Neural progenitor cell (in vitro differentiated cells): ENCODE measurements around the gene RTN4RL2. TPM values are rescaled to one million over a fixed set of nuclear protein-coding genes. Genes with fewer than 3 reads are reported as not detected.

Source experiments
- DNase-seq: peaks from one replicate; pipeline ENCODE4 v3.0.0-alpha.2; 2016; ENCODE audit warnings: low spot score
- H2AFZ ChIP-seq: fragments of 200-600 bp; sonication (generic); replicated peaks from 2 replicates; pipeline ENCODE4 v1.6.1; 2016; ENCODE audit warnings: antibody characterized with exemption
- H3F3A ChIP-seq: fragments of 200-600 bp; sonication (generic); 2 replicates; pipeline ENCODE4 v1.6.1; 2016; ENCODE audit warnings: antibody characterized with exemption, low read depth
- H3K27ac ChIP-seq: fragments of 200-600 bp; sonication (generic); 2 replicates; pipeline ENCODE4 v1.5.1; 2016; ENCODE audit warnings: mild to moderate bottlenecking
- H3K27me3 ChIP-seq: fragments of 200-600 bp; sonication (generic); 2 replicates; pipeline ENCODE4 v1.6.1; 2016; ENCODE audit warnings: mild to moderate bottlenecking, moderate library complexity
- H3K36me3 ChIP-seq: fragments of 200-600 bp; sonication (generic); 2 replicates; pipeline ENCODE4 v1.5.1; 2016
- H3K4me1 ChIP-seq: fragments of 200-600 bp; sonication (generic); 2 replicates; pipeline ENCODE4 v1.6.1; 2016; ENCODE audit warnings: mixed run types
- H3K4me2 ChIP-seq: fragments of 200-600 bp; sonication (generic); 2 replicates; pipeline ENCODE4 v1.6.1; 2016
- H3K4me3 ChIP-seq: fragments of 200-600 bp; sonication (generic); 2 replicates; pipeline ENCODE4 v1.5.1; 2016
- H3K79me2 ChIP-seq: fragments of 200-600 bp; sonication (generic); 2 replicates; pipeline ENCODE4 v1.6.1; 2016; ENCODE audit warnings: low read depth
- H3K9ac ChIP-seq: fragments of 200-600 bp; sonication (generic); 2 replicates; pipeline ENCODE4 v1.6.1; 2016
- H3K9me3 ChIP-seq: fragments of 200-600 bp; sonication (generic); 2 replicates; pipeline ENCODE4 v1.5.1; 2016; ENCODE audit warnings: low read depth
- H4K20me1 ChIP-seq: fragments of 200-600 bp; sonication (generic); 2 replicates; pipeline ENCODE4 v1.6.1; 2016; ENCODE audit warnings: low read depth
- H3K27ac Mint-ChIP-seq: 3 replicates; pipeline ENCODE4 v1.8.0; 2021; ENCODE audit warnings: mixed read lengths
- H3K27me3 Mint-ChIP-seq: 2 replicates; pipeline ENCODE4 v1.8.0; 2022; ENCODE audit warnings: low read depth, mild to moderate bottlenecking, inconsistent platforms, moderate library complexity, mixed read lengths; ENCODE audit not compliant: insufficient read depth
- H3K36me3 Mint-ChIP-seq: 3 replicates; pipeline ENCODE4 v1.8.0; 2021; ENCODE audit warnings: mixed read lengths
- H3K4me1 Mint-ChIP-seq: 3 replicates; pipeline ENCODE4 v1.8.0; 2021; ENCODE audit warnings: mixed read lengths
- H3K4me3 Mint-ChIP-seq: 3 replicates; pipeline ENCODE4 v1.8.0; 2021; ENCODE audit warnings: mild to moderate bottlenecking, moderate library complexity, mixed read lengths
- H3K9me3 Mint-ChIP-seq: 3 replicates; pipeline ENCODE4 v1.8.0; 2020; ENCODE audit warnings: mixed read lengths
- CTCF ChIP-seq: fragments of 200-600 bp; sonication (generic); IDR thresholded peaks from 2 replicates; pipeline ENCODE4 v1.5.1; 2017; ENCODE audit warnings: antibody characterized with exemption, mild to moderate bottlenecking
- EZH2 ChIP-seq: fragments of 200-600 bp; sonication (generic); IDR thresholded peaks from 2 replicates; pipeline ENCODE4 v1.6.1; 2017; ENCODE audit warnings: antibody characterized with exemption, mild to moderate bottlenecking, moderate library complexity
- EZH2phosphoT487 ChIP-seq: fragments of 200-600 bp; sonication (generic); IDR thresholded peaks from 2 replicates; pipeline ENCODE4 v1.6.1; 2017; ENCODE audit warnings: antibody characterized with exemption
- total RNA-seq: library from RNA; depleted of rRNA; stranded (reverse); fragments of >200 nt; gene quantifications from 2 replicates; pipeline ENCODE4 v1.2.3, GENCODE V29; 2015; ENCODE audit warnings: low replicate concordance

Gene RTN4RL2
- total RNA-seq, 1 donor from 2014 or later = 0.13 TPM

GRCh38 chr11:57511741-57512430 lies 51.6 kb downstream of the RTN4RL2 start:
- TF ChIP-seq EZH2 = no peak
- no peak for TF ChIP-seq EZH2phosphoT487
- no peak for TF ChIP-seq CTCF
- no peaks in the 10 kb centered on the region for H3K36me3 Mint-ChIP-seq
- H2AFZ ChIP-seq = no peak overlapping the region
- no peak overlapping the region for H3K4me3 ChIP-seq
- peaks cover 39% of the 10 kb centered on the region for H3K27me3 Mint-ChIP-seq
- H3K27ac Mint-ChIP-seq = no peak overlapping the region
- no peaks in the 10 kb centered on the region for H3K79me2 ChIP-seq
- no peak overlapping the region for H3K4me2 ChIP-seq
- H3K4me3 Mint-ChIP-seq = no peak overlapping the region
- peaks cover 16% of the 10 kb centered on the region for H3K4me1 ChIP-seq
- H3K27ac ChIP-seq = no peak overlapping the region
- no peaks in the 10 kb centered on the region for H3K36me3 ChIP-seq
- H3K4me1 Mint-ChIP-seq = peaks cover 10% of the 10 kb centered on the region
- DNase-seq = no peak
- no peaks in the 10 kb centered on the region for H3K9me3 ChIP-seq
- peaks cover 15% of the 10 kb centered on the region for H4K20me1 ChIP-seq
- H3F3A ChIP-seq = peaks cover 25% of the 10 kb centered on the region
- no peak overlapping the region for H3K9ac ChIP-seq
- H3K27me3 ChIP-seq = peaks cover 52% of the 10 kb centered on the region
- H3K9me3 Mint-ChIP-seq = no peaks in the 10 kb centered on the region

GRCh38 chr11:57512646-57513451 lies 52.5 kb downstream of the RTN4RL2 start:
- H3K36me3 Mint-ChIP-seq = no peaks in the 10 kb centered on the region
- TF ChIP-seq EZH2phosphoT487 = no peak
- no peak for TF ChIP-seq CTCF
- TF ChIP-seq EZH2 = no peak
- Histone ChIP-seq H3K9me3 (no peaks in the 10 kb centered on the region), H4K20me1 (peaks cover 15% of the 10 kb centered on the region), H3K27me3 (peaks cover 62% of the 10 kb centered on the region), H3K4me3 (no peak overlapping the region), H3K36me3 (no peaks in the 10 kb centered on the region), H3F3A (peaks cover 26% of the 10 kb centered on the region), H3K4me1 (peaks cover 16% of the 10 kb centered on the region), H3K27ac (no peak overlapping the region), H2AFZ (no peak overlapping the region), H3K9ac (no peak overlapping the region), H3K4me2 (no peak overlapping the region), H3K79me2 (no peaks in the 10 kb centered on the region)
- peaks cover 10% of the 10 kb centered on the region for H3K4me1 Mint-ChIP-seq
- H3K27me3 Mint-ChIP-seq = peaks cover 46% of the 10 kb centered on the region
- H3K27ac Mint-ChIP-seq = no peak overlapping the region
- H3K9me3 Mint-ChIP-seq = peaks cover 2% of the 10 kb centered on the region
- no peak overlapping the region for H3K4me3 Mint-ChIP-seq
- no peak for DNase-seq

GRCh38 chr11:57513452-57513795 lies 53.1 kb downstream of the RTN4RL2 start:
- no peak overlapping the region for H3K4me2 ChIP-seq
- DNase-seq = no peak
- no peak overlapping the region for H3K9ac ChIP-seq
- no peak overlapping the region for H3K27ac ChIP-seq
- peaks cover 10% of the 10 kb centered on the region for H3K4me1 Mint-ChIP-seq
- H3K36me3 Mint-ChIP-seq = no peaks in the 10 kb centered on the region
- peaks cover 46% of the 10 kb centered on the region for H3K27me3 Mint-ChIP-seq
- H3K36me3 ChIP-seq = no peaks in the 10 kb centered on the region
- H3K9me3 Mint-ChIP-seq = peaks cover 2% of the 10 kb centered on the region
- no peak for TF ChIP-seq CTCF
- no peak for TF ChIP-seq EZH2
- TF ChIP-seq EZH2phosphoT487 = no peak
- H3K79me2 ChIP-seq = no peaks in the 10 kb centered on the region
- H3K4me3 Mint-ChIP-seq = peak overlapping the region; percentile 74
- H4K20me1 ChIP-seq = peaks cover 15% of the 10 kb centered on the region
- H2AFZ ChIP-seq = no peak overlapping the region
- H3K27me3 ChIP-seq = peaks cover 65% of the 10 kb centered on the region
- no peak overlapping the region for H3K27ac Mint-ChIP-seq
- H3K4me3 ChIP-seq = no peak overlapping the region
- no peaks in the 10 kb centered on the region for H3K9me3 ChIP-seq
- peaks cover 26% of the 10 kb centered on the region for H3F3A ChIP-seq
- H3K4me1 ChIP-seq = peaks cover 16% of the 10 kb centered on the region
